Activated T-helper 2 cell treated with anti-CD3 and anti-CD28 coated beads, Interferon-gamma antibody, Interleukin-2, Interleukin-4, amounts not matched to agents 10 μg/mL and 5 μg/mL and 100 μg/mL, durations not matched to agents 14 hours and 24 hours and 36 hours (primary cell): Measurements from ENCODE around the gene SLC23A2. TPM values are rescaled to one million over a fixed set of nuclear protein-coding genes. Genes with fewer than 3 reads are reported as not detected.

ENCODE experiments used
- DNase-seq: peaks from one replicate; pipeline ENCODE4 v3.0.0; 2021; ENCODE audit warnings: low spot score
- H3K27ac Mint-ChIP-seq: one replicate; pipeline ENCODE4 v1.8.0; 2021; ENCODE audit warnings: mixed read lengths
- H3K27me3 Mint-ChIP-seq: one replicate; pipeline ENCODE4 v1.8.0; 2021; ENCODE audit warnings: low read depth, mixed read lengths
- H3K36me3 Mint-ChIP-seq: one replicate; pipeline ENCODE4 v1.8.0; 2021; ENCODE audit warnings: low read depth, mixed read lengths
- H3K4me1 Mint-ChIP-seq: one replicate; pipeline ENCODE4 v1.8.0; 2021; ENCODE audit warnings: low read depth, mixed read lengths
- H3K4me3 Mint-ChIP-seq: one replicate; pipeline ENCODE4 v1.8.0; 2021; ENCODE audit warnings: low read depth, mild to moderate bottlenecking, moderate library complexity, mixed read lengths
- H3K9me3 Mint-ChIP-seq: one replicate; pipeline ENCODE4 v1.8.0; 2021; ENCODE audit warnings: mixed read lengths
- intact Hi-C: fragments of 100-400 bp; cut with micrococcal nuclease; formaldehyde crosslinking; loops from one replicate; pipeline ENCODE4 v1.15.1; 2023
- total RNA-seq: library from RNA; stranded (reverse); gene quantifications from 2 replicates; pipeline ENCODE4 v1.2.3, GENCODE V29; 2022

The SLC23A2 gene
- total RNA-seq, 1 donor from 2014 or later, result 21.3 TPM

DNA sequence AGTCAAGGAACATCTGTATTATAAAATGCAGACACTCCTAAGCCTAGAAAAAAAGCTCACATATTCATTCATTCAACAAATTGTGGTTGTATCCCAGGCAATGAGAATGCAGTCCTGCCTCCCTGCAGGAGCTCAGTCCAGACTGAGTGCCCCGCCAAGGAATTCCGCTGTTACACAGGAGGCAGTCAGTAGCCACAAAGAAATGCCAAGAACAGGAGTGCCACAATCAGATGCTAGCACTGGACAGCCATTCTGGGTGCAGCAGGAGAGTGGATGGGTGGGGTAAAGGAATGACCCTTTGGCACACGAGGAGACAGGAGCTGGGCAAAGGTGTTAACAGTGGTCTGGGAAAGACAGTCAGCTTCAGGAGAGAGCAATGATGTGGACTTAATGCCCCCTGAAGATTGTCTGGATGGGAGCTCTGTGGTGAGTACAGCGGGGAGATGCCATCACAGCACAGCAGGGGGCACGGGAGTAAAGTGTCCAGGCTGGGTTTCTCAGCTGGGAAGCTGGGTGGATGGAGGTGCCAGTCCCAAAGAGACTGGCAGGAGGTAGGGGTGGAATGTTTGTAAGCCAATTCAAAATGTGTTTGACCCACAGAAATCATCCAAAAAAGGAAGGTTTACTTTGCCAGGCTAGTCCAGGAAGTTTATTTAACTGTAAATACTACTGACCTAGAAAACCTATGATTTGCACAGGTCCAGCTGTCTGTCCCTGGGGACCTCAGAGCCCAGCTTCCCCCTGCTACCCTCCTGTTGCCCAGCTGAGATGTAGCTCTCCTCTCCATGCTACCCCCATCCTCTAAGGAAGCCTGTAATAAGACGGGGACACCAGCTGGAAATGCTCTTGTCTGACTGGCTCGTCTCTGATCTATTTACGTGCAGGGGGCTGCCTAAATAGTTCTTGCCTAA is 84.1 kb downstream of the SLC23A2 start:
- no peak for DNase-seq
- peaks cover 2% of the 10 kb centered on the region for H3K36me3 Mint-ChIP-seq
- H3K4me3 Mint-ChIP-seq, result no peak overlapping the region
- no peak overlapping the region for H3K27ac Mint-ChIP-seq
- no peaks in the 10 kb centered on the region for H3K9me3 Mint-ChIP-seq
- H3K4me1 Mint-ChIP-seq, result peaks cover 11% of the 10 kb centered on the region
- H3K27me3 Mint-ChIP-seq, result no peaks in the 10 kb centered on the region
- intact Hi-C loops, result no loop called here

DNA sequence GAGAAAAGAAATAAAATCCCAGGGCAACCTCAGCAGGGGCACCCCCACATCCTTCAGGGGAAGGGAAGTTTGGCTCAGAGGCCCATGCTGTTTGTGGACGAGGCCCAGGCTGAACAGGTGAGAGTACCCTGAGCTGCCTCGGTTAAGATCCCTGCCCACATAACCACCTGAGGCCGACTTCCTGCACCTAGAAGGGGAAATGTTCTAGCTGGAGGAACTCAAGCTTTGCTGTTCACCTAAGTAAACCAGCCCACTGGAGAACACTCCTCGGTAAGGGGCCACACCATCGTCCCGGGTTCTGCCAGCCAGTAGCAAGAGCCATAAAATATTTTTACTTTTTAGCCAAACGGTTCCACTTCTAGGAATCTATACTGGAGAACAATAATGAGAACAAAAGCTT is 88.2 kb downstream of the SLC23A2 start:
- Mint-ChIP-seq H3K36me3 (peaks cover 11% of the 10 kb centered on the region), H3K4me3 (no peak overlapping the region), H3K4me1 (peaks cover 13% of the 10 kb centered on the region), H3K27me3 (no peaks in the 10 kb centered on the region), H3K9me3 (no peaks in the 10 kb centered on the region), H3K27ac (no peak overlapping the region)
- intact Hi-C loops, result no loop called here
- no peak for DNase-seq

DNA sequence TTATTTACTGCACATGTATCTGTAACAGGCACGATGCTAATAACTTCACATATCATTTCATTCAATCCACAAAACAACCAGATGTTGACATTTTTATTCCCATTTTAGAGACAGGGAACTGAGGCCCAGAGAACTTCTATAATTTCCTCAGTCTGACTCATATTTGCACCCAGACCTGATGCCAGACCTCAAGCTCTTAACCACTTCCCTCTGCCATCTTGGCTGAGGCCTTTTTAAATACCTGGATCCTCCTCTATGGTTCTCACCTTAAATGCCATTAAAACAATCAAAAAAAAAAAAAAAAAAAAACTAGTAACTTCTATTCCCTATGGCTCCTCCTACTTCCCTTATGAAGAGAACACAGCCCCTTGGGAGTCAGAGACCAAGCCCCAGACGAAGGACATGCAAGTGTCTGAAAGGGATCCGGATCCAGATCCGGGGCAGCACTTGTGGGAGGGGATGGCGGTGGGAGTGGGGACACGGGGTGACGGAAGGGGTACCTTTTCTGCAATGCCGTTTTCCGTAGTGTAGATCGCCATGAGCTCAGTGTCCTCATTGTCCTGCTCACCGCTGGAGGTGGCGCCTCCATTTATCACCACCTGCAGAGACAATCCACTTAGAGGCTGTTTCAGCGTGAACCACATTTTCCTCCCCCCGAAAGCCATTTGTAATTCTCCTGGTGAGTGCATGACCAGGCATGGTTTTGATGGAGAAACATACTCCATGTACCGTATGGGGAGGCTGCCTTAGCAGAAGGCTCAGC is 88.7 kb downstream of the SLC23A2 start:
- H3K27ac Mint-ChIP-seq, result no peak overlapping the region
- H3K9me3 Mint-ChIP-seq, result no peaks in the 10 kb centered on the region
- intact Hi-C loops, result no loop called here
- H3K4me1 Mint-ChIP-seq, result peaks cover 13% of the 10 kb centered on the region
- no peak overlapping the region for H3K4me3 Mint-ChIP-seq
- peaks cover 16% of the 10 kb centered on the region for H3K36me3 Mint-ChIP-seq
- no peak for DNase-seq
- H3K27me3 Mint-ChIP-seq, result no peaks in the 10 kb centered on the region

DNA sequence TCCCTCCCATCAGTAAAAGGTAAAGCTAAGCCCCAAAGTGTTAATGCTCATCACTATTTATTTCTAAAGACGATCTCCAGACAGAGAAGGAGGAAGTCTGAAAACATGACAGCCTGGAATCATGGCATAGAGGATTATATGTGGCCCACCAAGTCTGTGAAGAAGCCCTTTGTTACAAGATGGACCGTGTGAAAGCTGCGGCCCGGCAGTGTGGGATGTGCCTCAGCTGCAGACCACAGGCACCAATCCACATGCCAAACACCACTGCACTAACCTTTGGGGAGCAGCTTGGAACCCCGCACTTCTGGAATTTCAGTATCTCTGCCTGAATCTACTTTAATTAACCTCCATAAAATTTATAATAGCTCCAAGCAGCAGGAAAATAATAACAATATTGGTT is 90.4 kb downstream of the SLC23A2 start:
- Mint-ChIP-seq H3K9me3 (no peaks in the 10 kb centered on the region), H3K4me3 (no peak overlapping the region), H3K4me1 (peaks cover 13% of the 10 kb centered on the region), H3K36me3 (peaks cover 24% of the 10 kb centered on the region), H3K27me3 (no peaks in the 10 kb centered on the region), H3K27ac (no peak overlapping the region)
- intact Hi-C loops, result no loop called here
- no peak for DNase-seq

DNA sequence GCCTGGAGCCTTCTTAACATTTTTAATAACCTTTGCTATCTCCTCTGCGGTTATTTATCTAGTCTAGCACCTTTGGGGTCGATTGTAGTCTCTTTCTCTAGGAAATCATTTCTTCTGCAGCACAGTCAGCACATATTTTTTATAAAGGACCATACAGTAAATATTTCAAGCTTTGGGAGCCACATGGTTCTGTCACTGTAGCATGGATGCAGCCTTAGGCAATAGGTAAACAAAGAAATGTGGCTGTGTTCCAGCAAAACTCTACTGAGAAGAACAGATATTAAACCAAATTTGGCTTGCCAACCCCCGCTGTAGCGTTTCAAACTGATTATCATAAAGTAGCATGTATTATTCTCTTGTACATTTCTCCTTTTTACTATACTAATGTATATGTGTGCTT is 95.7 kb downstream of the SLC23A2 start:
- no peaks in the 10 kb centered on the region for H3K27me3 Mint-ChIP-seq
- no peaks in the 10 kb centered on the region for H3K9me3 Mint-ChIP-seq
- peaks cover 2% of the 10 kb centered on the region for H3K4me1 Mint-ChIP-seq
- H3K27ac Mint-ChIP-seq, result no peak overlapping the region
- intact Hi-C loops, result no loop called here
- no peak for DNase-seq
- no peak overlapping the region for H3K4me3 Mint-ChIP-seq
- peaks cover 28% of the 10 kb centered on the region for H3K36me3 Mint-ChIP-seq

DNA sequence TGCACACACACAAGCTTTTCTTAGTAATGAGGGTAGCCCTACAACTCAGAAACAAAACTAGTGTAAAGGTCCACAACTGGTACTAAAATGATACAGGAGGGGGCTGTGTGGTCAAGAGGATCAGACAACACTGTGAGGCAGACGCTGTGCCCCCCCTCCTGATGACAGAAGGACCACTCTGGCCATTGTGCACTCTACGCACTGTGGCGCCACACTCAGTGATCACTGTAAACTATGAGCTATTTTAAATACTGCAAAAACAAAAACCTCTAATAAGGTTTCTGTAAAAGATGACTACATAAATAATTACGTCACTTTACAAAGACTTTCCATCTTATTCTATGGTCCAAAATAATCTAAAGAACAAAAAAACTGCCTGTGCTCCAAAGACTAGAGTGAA is 96.1 kb downstream of the SLC23A2 start:
- Mint-ChIP-seq H3K27me3 (no peaks in the 10 kb centered on the region), H3K9me3 (no peaks in the 10 kb centered on the region)
- intact Hi-C loops, result no loop called here

DNA sequence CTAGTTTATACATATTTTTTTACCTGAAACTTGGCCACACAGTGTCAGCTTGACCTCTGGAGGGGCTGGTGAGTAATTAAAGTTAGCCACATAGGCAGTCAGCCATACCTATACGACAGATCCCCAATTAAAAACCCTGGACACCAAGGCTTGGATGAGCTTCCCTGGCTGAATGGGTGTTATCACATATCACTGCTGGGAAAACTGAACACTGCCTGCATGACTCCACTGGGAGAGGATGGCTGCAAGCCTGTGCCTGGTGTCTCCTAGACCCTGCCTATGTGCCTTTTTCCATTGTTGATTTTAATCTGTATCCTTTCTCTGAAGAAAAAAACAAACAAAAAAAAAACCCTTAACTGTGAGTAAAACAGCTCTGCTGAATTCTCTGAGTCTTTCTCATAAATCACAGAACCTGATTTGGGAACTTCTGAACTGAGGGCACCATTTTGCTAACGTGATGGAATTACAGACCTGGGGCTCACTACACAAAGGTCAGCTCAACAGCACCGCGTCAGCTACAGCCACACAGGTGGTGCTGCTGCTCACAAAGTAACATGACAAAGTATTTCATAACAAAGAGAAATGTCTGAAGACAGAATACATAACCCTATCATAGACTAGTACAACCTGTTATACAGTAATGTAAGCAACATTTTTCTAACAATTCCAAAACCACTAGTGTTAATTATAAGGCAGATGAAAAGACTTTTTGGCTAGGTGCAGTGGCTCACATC is 97.0 kb downstream of the SLC23A2 start:
- H3K27me3 Mint-ChIP-seq, result no peaks in the 10 kb centered on the region
- H3K36me3 Mint-ChIP-seq, result peaks cover 28% of the 10 kb centered on the region
- no peak for DNase-seq
- no peak overlapping the region for H3K27ac Mint-ChIP-seq
- intact Hi-C loops, result no loop called here
- H3K4me3 Mint-ChIP-seq, result no peak overlapping the region
- H3K4me1 Mint-ChIP-seq, result peaks cover 2% of the 10 kb centered on the region
- H3K9me3 Mint-ChIP-seq, result no peaks in the 10 kb centered on the region

More for the DNA sequence above, 96.1 kb downstream of the SLC23A2 start:
- H3K4me1 Mint-ChIP-seq, result peaks cover 2% of the 10 kb centered on the region
- no peak for DNase-seq
- peaks cover 26% of the 10 kb centered on the region for H3K36me3 Mint-ChIP-seq
- H3K4me3 Mint-ChIP-seq, result no peak overlapping the region
- no peak overlapping the region for H3K27ac Mint-ChIP-seq

DNA sequence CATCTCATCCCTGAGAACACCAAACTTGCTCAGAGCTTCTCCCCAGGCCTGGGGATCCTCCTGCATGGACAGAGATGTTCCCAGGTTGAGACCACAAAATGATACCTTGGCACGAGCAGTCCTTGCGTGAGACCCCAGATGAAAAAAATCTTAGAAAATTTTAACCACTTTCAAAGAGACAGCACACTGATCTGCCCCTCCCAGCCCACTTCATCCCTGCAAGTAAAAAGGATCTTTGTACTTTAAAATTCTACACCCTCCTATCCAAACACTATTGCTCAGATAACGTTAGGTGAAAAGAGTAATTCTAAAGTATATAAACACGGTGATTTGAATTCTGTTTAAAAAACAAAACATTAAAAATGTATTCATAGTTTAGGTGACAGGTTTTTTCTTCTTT is 98.5 kb downstream of the SLC23A2 start:
- H3K4me1 Mint-ChIP-seq, result peaks cover 2% of the 10 kb centered on the region
- H3K9me3 Mint-ChIP-seq, result no peaks in the 10 kb centered on the region

DNA sequence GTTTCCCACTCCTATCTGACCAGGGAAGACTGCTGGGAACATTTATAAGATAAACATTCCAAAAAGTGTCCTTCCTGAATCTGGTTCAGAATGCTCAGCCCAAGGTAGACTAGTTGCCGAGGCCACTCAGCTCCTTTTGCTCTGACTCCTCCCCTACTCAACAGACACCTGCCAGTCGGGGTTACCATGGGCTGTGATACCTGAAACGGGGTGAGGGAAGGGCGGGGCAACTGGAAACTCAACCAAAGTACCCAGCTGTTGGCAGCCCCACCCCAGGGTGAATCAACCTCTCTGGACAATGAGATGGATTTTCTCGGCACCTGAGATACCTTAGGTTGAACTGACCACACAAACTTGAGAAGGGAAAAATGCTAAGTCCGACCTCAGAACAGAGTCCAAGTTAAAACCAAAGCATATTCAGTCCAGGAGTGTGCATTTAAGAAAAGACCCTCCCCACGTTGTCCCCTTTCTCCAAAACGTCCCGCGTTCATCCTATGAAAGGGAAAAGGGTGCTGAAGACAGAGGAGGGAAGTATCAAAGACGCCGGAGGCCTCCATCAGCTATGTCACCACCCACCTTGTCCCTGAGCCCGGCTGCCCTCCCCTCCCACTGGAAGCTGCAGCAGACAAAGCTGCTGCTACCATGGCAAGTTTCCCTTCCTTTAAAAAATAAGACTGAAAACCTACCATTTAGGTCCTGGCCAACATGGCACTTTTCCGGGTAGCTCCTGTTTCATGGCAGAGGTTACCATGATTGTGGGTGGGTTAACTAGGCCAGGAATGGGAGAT is 100.1 kb downstream of the SLC23A2 start:
- H3K36me3 Mint-ChIP-seq, result peaks cover 23% of the 10 kb centered on the region
- H3K4me3 Mint-ChIP-seq, result no peak overlapping the region
- H3K27ac Mint-ChIP-seq, result no peak overlapping the region
- no peak for DNase-seq
- H3K9me3 Mint-ChIP-seq, result no peaks in the 10 kb centered on the region
- H3K4me1 Mint-ChIP-seq, result peaks cover 2% of the 10 kb centered on the region
- no peaks in the 10 kb centered on the region for H3K27me3 Mint-ChIP-seq
- intact Hi-C loops, result no loop called here

More for the DNA sequence above, 98.5 kb downstream of the SLC23A2 start:
- H3K36me3 Mint-ChIP-seq, result peaks cover 33% of the 10 kb centered on the region
- intact Hi-C loops, result no loop called here
- H3K4me3 Mint-ChIP-seq, result no peak overlapping the region
- H3K27ac Mint-ChIP-seq, result no peak overlapping the region
- no peak for DNase-seq
- H3K27me3 Mint-ChIP-seq, result no peaks in the 10 kb centered on the region

DNA sequence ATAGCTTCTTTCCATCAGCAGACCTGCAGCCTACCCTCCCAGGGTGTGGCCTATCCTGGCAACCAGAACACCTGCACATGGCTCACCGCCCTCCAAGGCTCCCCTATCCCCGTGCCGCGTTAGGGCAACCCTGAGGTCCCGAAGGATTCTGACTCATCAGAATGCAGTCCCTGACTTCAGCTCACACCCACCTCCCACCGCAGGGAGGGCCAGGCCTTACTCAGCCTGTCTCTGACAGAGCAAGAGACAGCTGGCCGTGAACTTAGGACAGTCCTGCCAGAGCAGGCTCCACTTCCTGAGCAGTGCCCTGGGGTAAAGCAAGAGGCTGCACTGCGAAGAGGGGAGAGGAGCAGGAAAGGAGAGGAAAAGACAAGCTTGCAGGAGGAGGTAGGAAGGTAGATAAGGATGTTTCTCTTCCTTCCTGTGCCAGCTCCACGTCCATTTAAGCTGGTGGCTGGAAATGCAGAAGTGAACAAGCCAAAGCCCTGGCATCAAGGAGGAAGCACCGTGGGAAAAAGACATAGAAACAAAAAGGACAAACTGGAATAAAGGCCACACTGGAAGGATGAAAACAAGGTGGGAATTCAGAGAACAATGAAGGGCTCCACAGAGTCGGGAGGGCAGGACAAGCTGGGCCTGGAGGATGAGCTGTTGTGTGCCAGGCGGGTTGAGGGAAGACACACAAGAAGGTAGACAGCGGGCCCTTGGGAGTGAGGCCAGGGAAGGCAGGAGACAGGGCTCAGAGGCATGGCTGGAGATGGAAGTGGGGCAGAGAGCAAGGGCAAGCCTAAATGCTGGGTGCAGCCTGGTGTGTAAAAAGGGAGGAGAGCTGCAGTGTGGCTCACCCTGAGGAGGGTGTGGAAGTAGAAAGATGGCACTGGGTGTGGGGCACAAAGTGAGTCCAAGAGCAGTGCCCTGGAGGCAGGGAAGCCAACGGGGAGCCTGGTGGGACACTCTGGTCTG is 102.7 kb downstream of the SLC23A2 start:
- peak overlapping the region; percentile 61 for H3K27ac Mint-ChIP-seq
- H3K36me3 Mint-ChIP-seq, result peaks cover 16% of the 10 kb centered on the region
- peaks cover 2% of the 10 kb centered on the region for H3K4me1 Mint-ChIP-seq
- no peaks in the 10 kb centered on the region for H3K9me3 Mint-ChIP-seq
- no peak for DNase-seq
- no peaks in the 10 kb centered on the region for H3K27me3 Mint-ChIP-seq
- intact Hi-C loops, result no loop called here
- no peak overlapping the region for H3K4me3 Mint-ChIP-seq

DNA sequence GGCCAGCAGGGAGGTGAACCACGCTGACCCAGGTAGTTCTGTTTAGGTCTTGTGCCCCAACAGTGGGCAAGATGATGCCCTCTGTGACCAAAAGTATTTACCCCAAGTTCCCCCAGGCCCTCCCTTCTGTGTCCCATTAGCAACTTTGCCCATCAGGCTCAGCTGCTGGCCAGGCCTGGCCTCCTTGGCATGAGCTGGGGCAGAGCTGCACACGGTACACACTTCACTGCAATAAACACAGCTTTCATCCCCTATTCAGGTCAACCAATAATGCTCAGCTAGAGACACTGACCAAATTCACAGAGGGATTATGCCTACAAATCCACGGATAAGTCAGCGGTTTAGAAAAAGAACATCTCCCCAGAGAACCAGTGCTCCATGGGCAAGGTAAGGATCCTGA is 103.7 kb downstream of the SLC23A2 start:
- H3K36me3 Mint-ChIP-seq, result peaks cover 17% of the 10 kb centered on the region
- peaks cover 2% of the 10 kb centered on the region for H3K4me1 Mint-ChIP-seq
- no peak overlapping the region for H3K4me3 Mint-ChIP-seq
- intact Hi-C loops, result no loop called here
- H3K9me3 Mint-ChIP-seq, result no peaks in the 10 kb centered on the region
- no peak for DNase-seq
- no peaks in the 10 kb centered on the region for H3K27me3 Mint-ChIP-seq
- no peak overlapping the region for H3K27ac Mint-ChIP-seq
